NCI-H1417 (cell line): ENCODE measurements around the gene RPL27.

ENCODE experiments used
- DNase-seq, 3 experiments: peaks; one replicate each; lab custom pipeline; 2025; lab: John Stamatoyannopoulos, UW

RPL27 gene

DNA sequence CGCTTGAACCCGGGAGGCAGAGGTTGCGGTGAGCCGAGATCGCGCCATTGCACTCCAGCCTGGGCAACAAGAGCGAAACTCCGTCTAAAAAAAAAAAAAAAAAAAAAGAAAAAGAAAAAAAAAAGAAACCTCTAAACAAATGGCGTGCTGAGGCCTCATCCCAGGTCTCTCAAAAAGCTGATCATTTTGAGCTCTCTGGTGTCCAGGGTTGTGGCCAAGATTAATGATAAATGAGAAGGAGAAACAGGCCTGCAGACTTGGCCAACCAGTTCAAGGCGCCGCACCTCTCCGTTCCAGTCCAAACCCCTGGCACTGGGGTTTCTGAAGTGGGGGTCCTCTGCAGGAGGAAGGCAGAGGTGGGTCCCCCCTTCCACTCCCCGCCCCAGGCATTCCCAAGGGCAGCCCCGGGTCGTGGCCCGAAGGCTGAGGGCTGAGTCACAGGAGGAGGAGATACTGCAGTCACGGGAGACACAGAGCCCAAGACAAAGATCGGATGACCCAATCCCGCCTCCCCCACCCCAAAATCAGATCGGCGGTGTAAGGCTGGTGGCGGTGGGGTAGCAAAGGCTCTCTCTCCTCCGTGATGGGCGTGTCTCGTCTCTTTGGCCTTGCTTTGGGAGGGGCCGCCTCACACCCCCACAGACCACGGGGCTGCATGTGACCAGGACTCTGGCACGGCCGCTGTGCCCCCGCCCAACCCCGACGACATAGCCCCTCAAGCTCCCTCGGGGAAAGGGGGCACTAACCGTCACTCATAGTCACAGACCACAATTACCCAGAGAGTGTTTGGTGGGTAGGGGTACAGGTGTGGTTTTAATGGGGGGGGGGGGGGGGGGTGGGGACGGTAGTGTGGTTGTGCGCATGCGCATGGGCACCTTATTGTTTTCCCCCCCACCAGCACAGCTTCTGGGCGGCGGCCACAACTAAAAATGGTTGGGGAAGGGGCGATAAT lies 22.8 kb downstream of the RPL27 start:
- peak; percentile 57 to 76 (median 71) for DNase-seq

DNA sequence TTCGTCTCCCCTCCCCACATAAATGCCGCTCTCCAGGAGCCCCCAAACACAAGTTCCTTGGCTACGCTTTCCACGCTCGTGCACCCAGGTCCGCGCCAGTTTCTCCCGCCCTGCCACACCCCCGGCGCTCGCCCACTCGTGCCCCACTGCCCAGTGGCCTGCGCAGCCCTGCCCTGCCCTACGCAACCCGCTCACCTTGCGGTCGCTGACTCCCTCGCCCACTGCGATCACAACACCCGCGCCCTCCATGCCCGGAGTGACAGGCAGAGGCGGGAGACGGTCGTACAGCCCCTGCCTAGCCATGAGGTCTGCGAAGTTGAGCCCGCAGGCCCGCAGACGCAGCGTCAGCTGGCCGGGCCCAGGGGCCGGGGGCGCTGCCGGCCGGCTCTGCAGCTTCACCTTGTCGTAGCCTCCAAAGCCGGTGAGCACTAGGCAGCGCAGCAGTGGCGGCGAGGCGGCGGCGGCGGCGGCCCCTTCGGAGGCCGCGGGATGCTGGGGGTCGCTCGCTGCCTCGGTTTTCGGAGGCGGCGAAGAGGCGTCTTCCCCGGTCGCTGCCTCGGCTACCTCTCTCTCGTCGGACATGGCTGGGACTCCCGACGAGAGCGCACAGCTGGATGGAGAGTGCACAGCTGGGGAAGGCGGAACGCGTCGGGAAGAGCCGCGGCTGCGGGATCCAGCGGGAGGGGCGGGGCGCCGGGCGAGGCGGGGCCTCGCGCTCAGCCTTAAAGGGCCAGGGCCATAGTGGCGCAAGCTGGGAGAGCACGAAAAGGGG lies 23.7 kb downstream of the RPL27 start, which contains the start of gene VAT1:
VAT1 (minus strand) TSS at position 645 of the 772 bp plus-strand sequence; CDS start at position 582, 63 bp downstream.
- DNase-seq, result peak; percentile 81 to 87 (median 86)

DNA sequence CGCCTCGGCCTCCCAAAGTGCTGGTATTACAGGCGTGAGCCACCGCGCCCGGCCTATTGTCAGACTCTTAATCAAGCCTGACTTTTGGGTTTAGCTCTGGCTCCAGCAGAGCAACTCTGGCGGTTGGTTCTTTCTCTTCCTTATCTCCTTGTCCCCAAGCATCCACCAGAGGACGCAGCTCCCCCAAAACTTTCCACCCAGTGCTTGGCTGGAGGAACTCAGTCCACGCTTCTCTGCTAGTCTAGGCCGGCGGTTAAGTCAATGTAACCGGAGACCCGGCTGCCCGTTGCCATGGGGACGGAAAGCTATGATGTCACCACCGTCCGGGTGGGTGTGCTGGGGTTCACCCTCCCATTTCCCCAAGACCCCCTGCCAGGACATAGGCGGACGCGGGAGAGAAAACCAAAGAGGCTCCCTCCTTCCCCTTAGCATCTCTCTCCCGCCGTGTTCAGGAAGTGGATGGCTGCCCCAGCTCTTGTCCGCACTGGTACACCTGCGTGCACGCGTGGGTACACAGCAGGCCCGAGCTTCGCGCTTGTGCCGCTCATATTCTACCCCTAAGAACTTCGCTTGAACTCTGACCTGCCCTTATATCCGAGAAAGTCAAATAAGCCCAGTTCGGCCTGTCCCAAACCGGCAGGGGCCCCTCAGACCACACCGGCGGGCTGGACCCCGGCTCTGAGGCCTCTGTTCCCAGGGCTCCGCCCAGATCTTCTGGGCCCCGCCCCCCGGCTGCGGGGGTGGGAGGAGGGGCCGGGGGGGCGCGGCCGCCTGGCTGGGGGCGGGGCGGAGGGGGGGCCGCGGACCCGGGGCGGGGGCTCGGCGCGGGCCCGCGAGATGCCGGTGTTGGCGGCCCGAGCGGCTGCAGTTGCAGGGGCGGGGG lies 26.4 kb downstream of the RPL27 start, which contains the start of gene RND2:
RND2 (plus strand) TSS at position 825 of the 883 bp plus-strand sequence. CDS start 117 bp downstream, outside the sequence.
- peak; percentile 89 to 96 (median 93) for DNase-seq

DNA sequence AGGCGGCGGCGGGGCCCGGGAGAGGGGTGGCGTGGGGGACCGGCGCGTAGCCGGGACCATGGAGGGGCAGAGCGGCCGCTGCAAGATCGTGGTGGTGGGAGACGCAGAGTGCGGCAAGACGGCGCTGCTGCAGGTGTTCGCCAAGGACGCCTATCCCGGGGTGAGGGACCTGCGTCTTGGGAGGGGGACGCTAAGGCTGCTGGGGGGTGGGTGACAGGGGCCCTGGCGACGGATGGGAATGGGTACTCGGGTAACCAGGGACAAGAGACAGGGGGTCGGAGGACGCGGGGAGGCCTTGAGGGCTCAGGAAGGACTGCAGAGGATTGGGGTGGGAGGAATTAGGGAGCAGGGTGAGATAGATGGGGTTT lies 27.1 kb downstream of the RPL27 start:
- peak in 2 of 3 experiments; percentile 50 to 70 for DNase-seq

DNA sequence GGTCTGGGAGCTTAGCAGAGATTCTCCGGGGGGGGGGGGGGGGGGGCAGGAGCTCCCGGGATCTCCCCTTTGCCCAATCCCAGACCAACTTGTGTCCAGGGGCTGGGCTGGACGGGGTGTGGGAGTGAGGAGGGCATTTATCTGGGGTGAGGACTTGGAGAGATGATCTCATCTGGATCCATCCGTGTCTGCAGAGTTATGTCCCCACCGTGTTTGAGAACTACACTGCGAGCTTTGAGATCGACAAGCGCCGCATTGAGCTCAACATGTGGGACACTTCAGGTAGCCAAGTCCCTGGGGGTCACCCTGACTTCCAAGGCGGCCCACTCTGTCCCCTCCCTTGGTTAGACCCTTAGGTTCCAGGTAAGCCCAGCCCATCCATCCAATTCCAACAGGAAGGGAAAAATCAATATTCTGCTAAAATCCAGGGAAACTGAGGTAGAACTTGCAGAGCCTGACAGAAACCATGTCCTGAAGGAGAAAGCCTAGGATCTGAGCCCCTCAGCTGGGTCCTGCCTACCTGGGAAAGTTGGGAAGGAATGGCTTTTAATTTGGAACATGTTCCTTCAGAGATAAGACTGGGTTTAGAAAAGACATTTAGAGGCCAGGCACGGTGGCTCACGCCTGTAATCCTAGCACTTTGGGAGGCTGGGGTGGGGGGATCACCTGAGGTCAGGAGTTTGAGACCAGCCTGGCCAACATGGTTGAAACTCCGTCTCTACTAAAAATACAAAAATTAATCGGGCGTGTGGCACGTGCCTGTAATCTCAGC lies 27.7 kb downstream of the RPL27 start:
- no peak for DNase-seq

DNA sequence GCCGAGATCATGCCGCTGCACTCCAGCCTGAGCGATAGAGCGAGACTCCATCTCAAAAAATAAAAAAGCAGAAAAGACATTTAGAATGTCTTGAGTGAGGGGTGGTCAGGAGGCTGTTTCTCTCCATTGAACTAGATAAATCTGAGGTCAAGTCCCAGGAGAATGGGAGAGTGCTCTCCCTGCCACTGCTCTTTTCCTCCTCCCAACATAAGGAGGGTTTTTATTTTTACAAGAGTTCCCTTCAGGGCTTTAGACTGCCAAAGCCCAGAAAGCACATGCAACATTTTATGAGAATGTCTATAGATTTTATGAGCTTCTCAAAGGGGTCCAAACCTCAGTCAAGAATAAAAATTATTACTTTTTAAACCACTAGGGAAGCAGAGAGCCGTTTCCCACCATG lies 28.4 kb downstream of the RPL27 start:
- DNase-seq, result no peak

DNA sequence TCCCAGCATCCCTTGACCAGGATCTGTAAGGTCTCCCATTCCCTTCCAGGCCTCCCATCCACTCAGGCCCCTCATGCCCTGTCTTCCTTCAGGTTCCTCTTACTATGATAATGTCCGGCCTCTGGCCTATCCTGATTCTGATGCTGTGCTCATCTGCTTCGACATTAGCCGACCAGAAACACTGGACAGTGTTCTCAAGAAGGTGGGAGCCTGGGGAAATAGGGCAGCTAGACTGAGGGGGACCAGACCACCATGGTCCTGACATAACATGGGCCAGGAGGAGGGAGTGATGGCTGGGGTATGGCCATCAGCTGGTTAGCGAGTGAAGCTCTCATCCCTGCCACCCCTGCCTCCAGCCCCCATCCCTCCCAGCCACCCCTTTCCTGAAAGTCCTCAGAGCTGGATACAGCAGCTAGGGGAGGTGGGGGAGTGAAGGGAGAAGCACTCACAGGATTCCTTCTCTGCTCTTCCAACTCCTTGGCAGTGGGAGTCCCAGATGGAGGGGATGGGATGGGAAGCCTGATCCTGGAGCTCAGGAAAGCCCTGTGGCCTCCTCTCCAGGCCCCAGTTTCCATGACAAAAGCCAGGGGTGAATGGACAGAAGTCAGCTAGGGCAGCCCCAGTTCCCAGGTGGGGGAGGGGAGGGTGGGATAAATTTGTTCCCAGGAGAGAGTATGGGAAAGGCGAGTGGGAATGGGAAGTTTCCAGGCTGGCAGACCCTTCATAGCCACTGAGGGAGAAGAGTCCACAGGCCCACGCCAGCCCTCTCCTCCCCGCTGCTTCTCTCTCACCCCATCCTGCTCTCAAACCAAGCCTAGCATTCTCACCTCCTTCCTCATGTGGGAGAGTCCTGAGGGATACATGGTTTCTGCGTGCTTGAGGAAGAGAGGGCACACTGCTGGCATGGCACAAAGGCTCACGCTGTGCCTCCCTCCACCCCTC lies 29.1 kb downstream of the RPL27 start:
- no peak for DNase-seq

DNA sequence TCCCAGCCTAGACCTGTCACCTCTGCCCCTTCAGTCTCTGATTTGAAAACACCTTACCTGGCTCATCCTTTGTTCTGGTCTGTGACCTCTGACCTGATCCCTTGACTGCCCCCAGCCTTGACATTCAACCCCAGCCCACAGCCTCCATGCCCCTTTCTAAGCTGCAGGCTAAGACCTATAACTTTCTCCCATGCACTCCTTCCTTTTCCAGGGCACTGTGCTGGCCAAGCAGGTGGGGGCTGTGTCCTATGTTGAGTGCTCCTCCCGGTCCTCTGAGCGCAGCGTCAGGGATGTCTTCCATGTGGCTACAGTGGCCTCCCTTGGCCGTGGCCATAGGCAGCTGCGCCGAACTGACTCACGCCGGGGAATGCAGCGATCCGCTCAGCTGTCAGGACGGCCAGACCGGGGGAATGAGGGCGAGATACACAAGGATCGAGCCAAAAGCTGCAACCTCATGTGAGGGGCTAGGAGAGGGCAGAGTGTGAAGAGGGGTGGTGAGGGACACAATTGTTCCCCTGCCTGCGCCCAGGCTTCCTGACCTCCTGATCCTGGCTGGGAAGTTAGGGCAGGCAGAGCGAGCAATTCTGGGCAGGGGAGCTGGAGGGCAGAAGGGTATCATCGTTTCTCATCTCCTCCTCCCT lies 30.1 kb downstream of the RPL27 start:
- no peak for DNase-seq

DNA sequence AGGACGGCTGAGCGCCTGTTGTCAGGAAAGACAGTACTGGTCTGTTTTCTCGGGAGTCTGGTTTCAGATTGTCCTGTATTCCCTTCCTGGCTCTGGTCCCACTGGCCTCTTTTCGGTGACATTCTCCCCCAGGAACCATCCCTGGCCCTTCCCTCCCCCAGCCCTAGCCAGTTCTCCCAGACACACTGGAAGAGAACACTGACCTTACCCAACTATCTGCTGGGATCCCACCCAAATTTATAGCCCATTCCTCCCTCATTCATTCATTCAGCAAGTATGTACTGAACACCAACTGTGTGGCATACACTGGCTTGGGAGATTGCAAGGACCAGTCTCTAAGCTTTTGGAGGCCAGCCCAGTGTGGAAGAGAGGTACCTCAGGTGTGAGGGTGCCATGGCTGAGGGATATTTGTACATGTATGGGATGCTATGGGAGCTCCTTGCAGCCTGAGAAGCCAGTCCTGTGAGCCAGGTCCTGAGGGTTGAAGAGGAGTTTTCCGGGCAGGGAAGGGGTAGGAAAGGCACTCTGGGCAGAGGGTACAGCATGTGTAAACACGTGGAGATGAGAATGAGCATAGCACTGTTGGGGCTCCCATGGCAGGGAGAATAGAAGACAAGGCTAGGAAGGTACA lies 32.0 kb downstream of the RPL27 start:
- no peak for DNase-seq

DNA sequence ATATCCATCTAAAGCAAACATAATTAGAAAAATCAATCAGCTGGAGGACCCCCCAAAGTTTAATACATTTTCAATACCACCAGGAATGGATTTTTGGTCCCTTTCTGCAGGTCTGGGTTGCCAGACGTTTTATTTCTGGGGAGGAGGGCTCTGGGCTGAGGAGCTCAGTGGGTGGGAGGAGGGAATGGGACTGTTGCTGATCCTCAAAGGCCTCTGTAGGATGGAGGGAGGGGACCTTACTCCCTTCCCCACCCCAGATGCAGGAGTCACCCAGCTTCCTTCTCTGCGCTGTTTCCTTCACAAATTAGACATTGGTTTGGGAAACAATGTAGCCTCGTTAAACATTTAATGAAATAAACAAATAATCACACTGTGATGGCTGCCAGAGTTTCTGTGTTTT lies 33.4 kb downstream of the RPL27 start:
- no peak for DNase-seq

DNA sequence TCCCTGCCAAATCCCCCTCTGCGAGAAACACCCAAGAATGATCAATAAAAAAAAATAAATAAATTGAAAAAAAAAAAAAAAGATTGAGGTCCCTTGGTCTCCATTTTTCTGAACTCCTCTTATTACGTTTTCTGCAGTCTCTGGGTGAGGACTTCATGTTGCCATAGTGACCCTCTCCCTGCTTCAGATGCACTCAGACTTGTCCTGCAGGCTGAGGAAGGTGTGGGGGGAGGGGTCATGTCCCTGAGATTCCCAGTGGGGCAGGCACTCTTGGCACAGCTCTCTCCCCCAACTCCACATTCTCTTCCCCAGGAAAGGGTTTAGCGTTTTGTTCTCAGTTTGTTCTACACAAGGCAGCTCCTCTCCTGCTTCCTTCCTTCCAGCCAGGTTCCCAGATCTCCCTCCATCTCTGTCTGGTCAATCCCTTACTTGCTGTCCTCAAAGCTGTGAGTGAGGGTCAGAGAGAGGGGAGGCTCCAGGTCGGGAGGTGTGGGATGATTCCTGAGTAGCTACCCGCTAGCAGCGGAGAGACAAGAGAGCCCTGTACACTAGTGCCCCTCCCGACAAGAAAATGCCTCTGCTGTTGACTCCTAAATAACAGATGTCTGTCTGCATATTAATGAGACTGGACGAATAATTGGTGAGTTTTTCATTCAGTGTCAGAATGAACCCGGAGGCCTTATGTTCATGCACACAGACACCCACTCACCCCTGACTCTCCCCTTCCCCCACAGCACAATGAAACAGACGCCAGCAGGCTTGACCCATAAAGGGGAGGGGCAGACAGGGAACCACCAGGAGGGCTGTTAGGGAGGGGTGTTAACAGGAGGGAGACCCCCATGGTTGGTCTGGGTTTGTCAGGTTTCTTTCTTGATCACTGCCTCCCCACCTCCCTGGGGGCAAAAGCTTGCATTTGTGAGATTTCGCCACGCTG lies 36.0 kb downstream of the RPL27 start:
- DNase-seq, result peak; percentile 50 to 77 (median 50)

DNA sequence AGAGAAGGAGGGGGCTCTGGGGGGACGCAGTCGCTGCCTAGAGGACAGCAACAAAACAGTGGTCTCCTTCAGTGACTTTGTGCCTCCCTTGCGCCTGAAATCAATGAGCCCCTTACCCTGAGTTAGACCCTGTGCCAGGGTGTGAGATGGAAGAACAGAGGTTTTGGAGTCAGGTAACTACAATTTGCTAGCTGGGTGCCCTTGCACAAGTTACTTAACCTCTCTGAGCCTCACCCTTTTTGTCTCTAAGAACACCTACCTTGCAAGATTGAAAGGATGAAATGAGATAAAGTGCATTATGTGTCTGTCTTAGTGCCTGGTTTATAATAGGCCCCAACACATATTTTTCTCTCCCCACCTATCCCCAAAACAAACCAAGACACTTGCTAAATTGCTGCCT lies 36.7 kb downstream of the RPL27 start:
- no peak for DNase-seq

DNA sequence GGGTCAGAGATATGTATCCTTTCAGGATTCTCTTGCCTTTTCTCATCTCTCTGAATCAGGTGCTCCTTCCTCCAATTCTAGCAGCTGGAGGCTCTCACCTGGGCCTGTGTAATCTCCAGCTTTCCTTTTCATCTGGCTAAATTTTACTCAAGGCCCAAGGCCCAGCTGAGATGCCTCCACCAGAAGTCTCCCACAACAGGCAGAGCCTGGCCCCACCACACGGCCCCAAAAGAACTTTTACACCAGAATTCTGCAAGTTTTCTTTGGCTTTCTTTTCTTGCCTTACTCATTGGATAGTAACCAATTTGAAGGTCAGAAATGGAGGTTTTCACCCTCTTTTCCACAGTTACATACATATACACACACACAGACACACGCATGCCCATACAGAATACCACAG lies 41.4 kb downstream of the RPL27 start:
- DNase-seq, result no peak

DNA sequence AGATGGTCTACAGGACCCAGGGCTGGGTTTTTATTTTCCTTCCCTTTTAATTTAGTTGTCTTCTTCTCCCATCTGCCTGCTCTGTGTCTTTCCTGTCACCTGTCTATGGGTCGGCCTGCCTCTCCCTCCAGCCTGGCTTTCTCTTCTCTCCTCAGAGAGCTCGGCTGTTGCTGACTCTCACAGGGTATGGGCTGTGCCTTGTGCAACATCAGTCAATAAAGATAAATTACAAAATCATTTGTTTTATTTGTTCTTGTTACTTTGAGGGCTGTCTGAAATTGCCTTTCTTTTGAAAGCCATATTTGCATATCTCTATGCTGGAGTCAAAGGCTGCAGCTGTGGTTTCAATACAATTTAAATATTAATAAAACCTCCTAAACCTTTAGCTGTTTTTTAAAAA lies 42.4 kb downstream of the RPL27 start:
- DNase-seq, result no peak

DNA sequence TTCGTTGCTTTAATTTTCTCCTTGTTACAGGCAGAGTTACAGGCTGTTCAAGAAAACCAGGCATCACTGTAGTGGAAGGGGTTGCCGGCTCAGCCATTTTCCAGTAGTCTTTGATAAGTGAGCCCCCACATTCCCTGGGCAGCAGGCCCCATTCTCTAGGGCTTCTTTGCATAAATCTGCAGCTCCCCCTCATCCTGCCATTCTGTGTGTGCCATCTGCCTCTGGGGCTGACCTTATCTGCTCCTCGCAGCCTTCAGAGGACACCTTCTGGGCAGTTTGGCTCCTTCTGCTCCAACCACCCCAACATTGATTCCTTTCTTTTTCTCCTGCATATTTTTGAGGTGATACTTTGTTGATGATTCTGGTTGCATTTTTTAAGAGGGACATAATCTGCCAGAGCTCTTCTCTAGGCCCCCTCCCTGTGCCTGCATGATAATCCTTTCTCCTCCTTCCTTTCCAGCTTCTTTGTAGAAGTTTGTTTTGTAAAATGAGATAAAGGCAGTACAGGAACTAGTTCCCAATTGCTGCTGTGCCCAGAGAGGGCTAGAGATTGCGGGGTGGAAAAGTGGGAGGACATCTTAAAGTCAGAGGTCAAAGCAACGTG lies 43.9 kb downstream of the RPL27 start:
- no peak for DNase-seq

DNA sequence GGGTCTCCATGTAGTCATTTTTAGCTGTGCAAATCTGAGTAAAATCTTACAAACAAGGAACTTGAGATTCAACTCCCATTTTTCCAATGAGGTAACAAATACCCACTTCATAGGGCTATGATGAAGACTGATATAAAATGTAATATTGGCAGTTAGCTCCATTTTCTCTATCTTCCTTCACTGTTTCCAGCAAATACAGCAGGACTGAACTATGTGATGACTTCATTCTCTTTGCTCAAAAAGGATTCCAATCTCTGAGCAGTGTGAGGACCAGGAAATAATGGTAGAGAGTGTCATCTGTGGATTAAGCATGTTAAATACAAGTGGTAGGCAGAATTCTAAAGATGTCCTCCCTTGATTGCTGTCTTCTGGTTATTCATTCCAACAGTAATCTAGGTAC lies 45.1 kb downstream of the RPL27 start:
- DNase-seq, result no peak

DNA sequence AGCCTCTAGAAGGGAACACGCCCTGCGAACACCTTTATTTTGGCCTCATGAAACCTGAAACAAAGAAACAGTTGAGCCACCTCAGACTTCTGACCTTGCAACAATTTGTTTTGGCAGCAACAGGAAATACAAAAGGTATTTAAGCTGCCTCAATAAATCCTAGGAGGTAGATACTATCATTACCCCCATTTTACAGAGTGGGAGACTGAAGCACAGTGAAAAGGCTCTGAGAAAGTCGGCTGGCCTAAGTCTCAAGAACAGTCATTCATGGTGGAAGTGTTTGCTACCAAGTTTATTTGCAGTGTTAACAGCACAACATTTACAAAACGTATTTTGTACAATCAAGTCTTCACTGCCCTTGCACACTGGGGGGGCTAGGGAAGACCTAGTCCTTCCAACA lies 45.8 kb downstream of the RPL27 start:
- DNase-seq, result no peak
